ENCODE data around the gene CAST.

DNA sequence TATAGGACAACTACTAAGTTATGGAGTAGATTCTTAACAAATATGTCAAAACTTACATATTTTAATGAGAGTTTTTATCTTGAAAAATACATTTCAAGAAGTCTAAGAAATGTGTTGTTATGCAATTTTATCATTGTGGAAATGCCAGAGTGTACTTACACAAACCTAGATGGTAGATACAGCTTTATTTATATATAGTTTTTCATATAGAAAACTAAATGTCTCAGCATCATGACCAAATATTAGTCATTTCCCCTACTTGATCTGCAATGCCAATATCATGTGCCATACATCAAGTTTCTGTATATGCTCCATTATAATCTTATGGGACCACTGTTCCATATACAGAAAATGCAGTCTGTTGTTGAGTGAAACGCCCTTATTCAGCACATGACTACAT is 28.7 kb downstream of the CAST start:
- TF ChIP-seq POLR2AphosphoS5 (IDR thresholded peaks at IDR 0.05; ENCODE audit: low read depth, low read length) (no peak), POLR2A (IDR thresholded peaks at IDR 0.05; ENCODE audit: low read depth, low read length) (no peak), TAF1 (IDR thresholded peaks at IDR 0.05; ENCODE audit: borderline replicate concordance, low read depth, low read length) (no peak)
